H7 (cell line): ENCODE data around the gene FBXW5. TPM values are rescaled to one million over a fixed set of nuclear protein-coding genes. Genes with fewer than 3 reads are reported as not detected.

Experiments used
- DNase-seq: peaks from one replicate; pipeline ENCODE4 v3.0.0; 2012
- H3K27me3 ChIP-seq: 2 replicates; pipeline ENCODE4 v1.6.0; 2011; ENCODE audit warnings: mild to moderate bottlenecking, low read length; ENCODE audit not compliant: control insufficient read depth, insufficient read depth
- H3K36me3 ChIP-seq: replicated peaks from 2 replicates; pipeline ENCODE4 v1.5.1; 2011; ENCODE audit warnings: low read length; ENCODE audit not compliant: control insufficient read depth, insufficient read depth
- H3K4me3 ChIP-seq: 2 replicates; pipeline ENCODE4 v1.5.1; 2011; ENCODE audit warnings: low read depth, mild to moderate bottlenecking, control low read depth, low read length, moderate library complexity; ENCODE audit not compliant: insufficient read depth
- total RNA-seq: library from RNA; depleted of rRNA; stranded (reverse); fragments of >200 nt; shearing (Covaris generic); gene quantifications from 2 replicates; pipeline ENCODE4 v1.2.3, GENCODE V29; 2014; rRNA removed

Gene FBXW5
- 97.5 and 105 TPM in 2 replicates for total RNA-seq

GRCh38 chr9:136944519-136945332 lies at the start of gene FBXW5, which contains the start of gene C8G:
FBXW5 (minus strand) TSS chr9:136944738; CDS start chr9:136944083, 655 bp downstream.
C8G (plus strand) TSS chr9:136945243; CDS start chr9:136945321, 78 bp downstream.
- Histone ChIP-seq H3K4me3 (peak within 1 kb of the TSS; percentile 75), H3K36me3 (peaks cover 5% of the 10 kb centered on the region), H3K27me3 (no peaks in the 10 kb centered on the region)
- peak; percentile 100 for DNase-seq

GRCh38 chr9:136992819-136993369 lies 48.4 kb upstream of the FBXW5 start:
- peaks cover 4% of the 10 kb centered on the region for H3K27me3 ChIP-seq
- peaks cover 2% of the 10 kb centered on the region for H3K36me3 ChIP-seq
- H3K4me3 ChIP-seq, result peak overlapping the region; percentile 84
- no peak for DNase-seq

GRCh38 chr9:136991993-136992818 lies 47.7 kb upstream of the FBXW5 start, which contains the start of gene PAXX:
PAXX (plus strand) TSS chr9:136992422; CDS start chr9:136992444, 22 bp downstream.
- DNase-seq, result peak; percentile 100
- peak within 1 kb of the TSS; percentile 84 for H3K4me3 ChIP-seq
- peaks cover 2% of the 10 kb centered on the region for H3K36me3 ChIP-seq
- peaks cover 4% of the 10 kb centered on the region for H3K27me3 ChIP-seq

- H3K4me3 ChIP-seq, result no peak overlapping the region
- DNase-seq, result no peak
- peaks cover 8% of the 10 kb centered on the region for H3K27me3 ChIP-seq
- peaks cover 2% of the 10 kb centered on the region for H3K36me3 ChIP-seq
These were observed 45.8 kb upstream of the FBXW5 start for GRCh38 chr9:136990242-136990911.

GRCh38 chr9:136988872-136989271 lies 44.3 kb upstream of the FBXW5 start:
- Histone ChIP-seq H3K4me3 (no peak overlapping the region), H3K36me3 (peaks cover 2% of the 10 kb centered on the region), H3K27me3 (peaks cover 12% of the 10 kb centered on the region)
- no peak for DNase-seq

GRCh38 chr9:136985853-136986252 lies 41.3 kb upstream of the FBXW5 start:
- H3K36me3 ChIP-seq, result no peaks in the 10 kb centered on the region
- H3K4me3 ChIP-seq, result peak overlapping the region; percentile 28; the same call in 1 of the 2 replicates
- peaks cover 8% of the 10 kb centered on the region; the same call in 1 of the 2 replicates for H3K27me3 ChIP-seq
- DNase-seq, result peak; percentile 80

- H3K27me3 ChIP-seq, result peaks cover 8% of the 10 kb centered on the region; the same call in 1 of the 2 replicates
- peak overlapping the region; percentile 28; the same call in 1 of the 2 replicates for H3K4me3 ChIP-seq
- H3K36me3 ChIP-seq, result no peaks in the 10 kb centered on the region
- peak; percentile 84 for DNase-seq
These were observed 40.6 kb upstream of the FBXW5 start for GRCh38 chr9:136985027-136985602.

- no peak for DNase-seq
- no peaks in the 10 kb centered on the region for H3K36me3 ChIP-seq
- peaks cover 8% of the 10 kb centered on the region; the same call in 1 of the 2 replicates for H3K27me3 ChIP-seq
- H3K4me3 ChIP-seq, result no peak overlapping the region; the same call in 1 of the 2 replicates
These were observed 40.0 kb upstream of the FBXW5 start for GRCh38 chr9:136984464-136985026.

- no peak for DNase-seq
- Histone ChIP-seq H3K27me3 (peaks cover 10% of the 10 kb centered on the region), H3K36me3 (no peaks in the 10 kb centered on the region), H3K4me3 (no peak overlapping the region)
These were observed 39.2 kb upstream of the FBXW5 start for GRCh38 chr9:136983656-136984314.

GRCh38 chr9:136983167-136983566 lies 38.6 kb upstream of the FBXW5 start:
- DNase-seq, result no peak
- Histone ChIP-seq H3K4me3 (no peak overlapping the region), H3K27me3 (peaks cover 10% of the 10 kb centered on the region), H3K36me3 (no peaks in the 10 kb centered on the region)

GRCh38 chr9:136982232-136983051 lies 37.9 kb upstream of the FBXW5 start, which contains the start of gene LCNL1:
LCNL1 (plus strand) TSS chr9:136982993; CDS start chr9:136983587, 594 bp downstream.
- peaks cover 15% of the 10 kb centered on the region for H3K27me3 ChIP-seq
- DNase-seq, result no peak
- H3K4me3 ChIP-seq, result no peak within 1 kb of the TSS
- no peaks in the 10 kb centered on the region for H3K36me3 ChIP-seq

- Histone ChIP-seq H3K27me3 (peaks cover 17% of the 10 kb centered on the region), H3K4me3 (no peak overlapping the region), H3K36me3 (no peaks in the 10 kb centered on the region)
- DNase-seq, result no peak
These were observed 37.2 kb upstream of the FBXW5 start for GRCh38 chr9:136981588-136982231.
